GM12865 (cell line): ENCODE data around the gene PCBD1.
"Not testable (repeated sequence)": the region's sequence is repeated elsewhere in the genome, so short reads cannot be mapped to it uniquely, and the experiment has no call there.

ENCODE experiments used
- DNase-seq: peaks from one replicate; pipeline ENCODE4 v3.0.0; 2010; ENCODE audit warnings: low read depth
- H3K4me3 ChIP-seq: 2 replicates; pipeline ENCODE4 v1.5.1; 2011; ENCODE audit warnings: mild to moderate bottlenecking, low read depth, low read length, control low read depth
- CTCF ChIP-seq: IDR thresholded peaks from 2 replicates; pipeline ENCODE4 v1.5.1; 2011; ENCODE audit warnings: low read length, control low read depth, low read depth, inconsistent platforms; ENCODE audit not compliant: insufficient read depth; ENCODE audit errors: missing control alignments

PCBD1 gene

GRCh38 chr10:70864935-70865334, 23.4 kb downstream of the PCBD1 start:
- no peak for TF ChIP-seq CTCF
- no peak overlapping the region for H3K4me3 ChIP-seq
- no peak for DNase-seq

- DNase-seq: no peak
- no peak overlapping the region for H3K4me3 ChIP-seq
- no peak for TF ChIP-seq CTCF
Measured at GRCh38 chr10:70863470-70864160, 24.8 kb downstream of the PCBD1 start.

GRCh38 chr10:70861495-70862197, 26.7 kb downstream of the PCBD1 start:
- H3K4me3 ChIP-seq, DNase-seq: not testable (repeated sequence)

- no peak for DNase-seq
- no peak overlapping the region for H3K4me3 ChIP-seq
- no peak for TF ChIP-seq CTCF
Measured at GRCh38 chr10:70858759-70859158, 29.6 kb downstream of the PCBD1 start.

- no peak overlapping the region for H3K4me3 ChIP-seq
- TF ChIP-seq CTCF: no peak
- peak; percentile 35 for DNase-seq
Measured at GRCh38 chr10:70856454-70856853, 31.9 kb downstream of the PCBD1 start.

- DNase-seq: no peak
- no peak for TF ChIP-seq CTCF
- no peak overlapping the region for H3K4me3 ChIP-seq
Measured at GRCh38 chr10:70853457-70853856, 34.9 kb downstream of the PCBD1 start.

- H3K4me3 ChIP-seq: no peak overlapping the region
- TF ChIP-seq CTCF: no peak
- DNase-seq: no peak
Measured at GRCh38 chr10:70853038-70853437, 35.3 kb downstream of the PCBD1 start.
